ENCODE results near the gene ADGRB3.

- TF ChIP-seq CTCF (IDR thresholded peaks at IDR 0.05; ENCODE audit: low read length) (no peak), EZH2 (IDR thresholded peaks at IDR 0.05; ENCODE audit: borderline replicate concordance, low read length) (no peak)
Measured at GRCh38 chr6:69145062-69145461, 510.0 kb downstream of the ADGRB3 start.
